ENCODE results near the gene PMVK. TPM values are rescaled to one million over a fixed set of nuclear protein-coding genes. Genes with fewer than 3 reads are reported as not detected.

Gene PMVK
- total RNA-seq, 4 donors from 2014 or later: 29.0 to 38.2 (median 33.5) TPM

DNA sequence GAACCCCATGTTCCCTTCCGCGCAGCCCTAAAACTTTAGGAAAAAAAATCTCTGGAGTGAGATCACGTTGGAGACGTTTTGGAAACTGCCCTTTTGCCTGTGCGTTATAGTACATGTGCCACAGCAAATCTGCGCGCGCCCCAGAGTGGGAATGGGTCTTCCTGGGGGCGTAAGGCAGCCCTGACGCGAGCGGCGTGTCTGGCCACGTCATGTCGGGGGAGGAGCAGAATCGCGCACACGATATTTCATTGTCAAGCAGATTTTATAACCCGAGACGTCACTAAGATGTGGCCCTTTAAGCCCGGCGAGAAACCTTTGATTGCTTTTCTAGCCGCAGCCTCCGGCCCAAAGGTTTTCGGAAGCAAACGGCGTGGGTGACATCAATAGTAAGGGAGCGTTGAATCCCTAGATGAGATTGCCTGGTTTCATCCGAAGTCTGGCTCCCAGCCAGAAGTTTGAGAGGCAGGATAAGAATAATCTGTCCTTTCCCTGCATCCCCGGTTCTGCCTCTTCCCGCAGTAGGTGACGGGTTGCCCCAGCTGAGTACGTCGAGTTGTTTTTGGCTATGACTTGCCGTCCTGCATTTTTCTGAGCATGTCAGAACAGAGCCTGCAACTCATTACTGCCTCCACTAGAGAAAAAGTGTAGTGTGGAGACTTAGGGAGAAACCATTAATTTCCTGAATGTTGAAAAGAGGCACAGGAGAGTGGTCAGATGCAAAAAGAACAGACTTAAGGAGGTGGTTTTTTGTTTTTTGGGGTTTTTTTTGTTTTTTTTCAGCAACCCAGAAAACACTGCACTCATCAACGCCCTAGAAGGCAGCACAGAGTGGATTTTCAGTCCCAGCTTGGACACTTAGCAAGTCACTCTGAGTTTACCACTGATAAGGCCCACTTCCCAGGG, 817 bp upstream of the PMVK start:
- H3K27ac ChIP-seq: peak overlapping the region; percentile 97 to 99 (median 98)
- no peaks in the 10 kb centered on the region for H3K9me3 ChIP-seq
- no peaks in the 10 kb centered on the region for H3K36me3 ChIP-seq
- H3K4me1 ChIP-seq: peaks cover 52 to 77% (median 52%) of the 10 kb centered on the region in 3 donors
- TF ChIP-seq, protein P1, sequence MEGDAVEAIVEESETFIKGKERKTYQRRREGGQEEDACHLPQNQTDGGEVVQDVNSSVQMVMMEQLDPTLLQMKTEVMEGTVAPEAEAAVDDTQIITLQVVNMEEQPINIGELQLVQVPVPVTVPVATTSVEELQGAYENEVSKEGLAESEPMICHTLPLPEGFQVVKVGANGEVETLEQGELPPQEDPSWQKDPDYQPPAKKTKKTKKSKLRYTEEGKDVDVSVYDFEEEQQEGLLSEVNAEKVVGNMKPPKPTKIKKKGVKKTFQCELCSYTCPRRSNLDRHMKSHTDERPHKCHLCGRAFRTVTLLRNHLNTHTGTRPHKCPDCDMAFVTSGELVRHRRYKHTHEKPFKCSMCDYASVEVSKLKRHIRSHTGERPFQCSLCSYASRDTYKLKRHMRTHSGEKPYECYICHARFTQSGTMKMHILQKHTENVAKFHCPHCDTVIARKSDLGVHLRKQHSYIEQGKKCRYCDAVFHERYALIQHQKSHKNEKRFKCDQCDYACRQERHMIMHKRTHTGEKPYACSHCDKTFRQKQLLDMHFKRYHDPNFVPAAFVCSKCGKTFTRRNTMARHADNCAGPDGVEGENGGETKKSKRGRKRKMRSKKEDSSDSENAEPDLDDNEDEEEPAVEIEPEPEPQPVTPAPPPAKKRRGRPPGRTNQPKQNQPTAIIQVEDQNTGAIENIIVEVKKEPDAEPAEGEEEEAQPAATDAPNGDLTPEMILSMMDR (IDR thresholded peaks at IDR 0.05): peak in 3 of 6 experiments; percentile 32 to 40 (median 36)
- peak in 2 of 4 donors; percentile 40 to 73 for TF ChIP-seq POLR2A (IDR thresholded peaks at IDR 0.05)
- peak; percentile 56 for DNase-seq
- intact Hi-C loops (cut with DNase I): no loop called here
- no peaks in the 10 kb centered on the region for H3K27me3 ChIP-seq
- H3K4me3 ChIP-seq: peak overlapping the region; percentile 49 to 75 (median 68)
- 2% methylated on average over 9 to 11 of the region's 36 CpGs for WGBS, 2 donors

DNA sequence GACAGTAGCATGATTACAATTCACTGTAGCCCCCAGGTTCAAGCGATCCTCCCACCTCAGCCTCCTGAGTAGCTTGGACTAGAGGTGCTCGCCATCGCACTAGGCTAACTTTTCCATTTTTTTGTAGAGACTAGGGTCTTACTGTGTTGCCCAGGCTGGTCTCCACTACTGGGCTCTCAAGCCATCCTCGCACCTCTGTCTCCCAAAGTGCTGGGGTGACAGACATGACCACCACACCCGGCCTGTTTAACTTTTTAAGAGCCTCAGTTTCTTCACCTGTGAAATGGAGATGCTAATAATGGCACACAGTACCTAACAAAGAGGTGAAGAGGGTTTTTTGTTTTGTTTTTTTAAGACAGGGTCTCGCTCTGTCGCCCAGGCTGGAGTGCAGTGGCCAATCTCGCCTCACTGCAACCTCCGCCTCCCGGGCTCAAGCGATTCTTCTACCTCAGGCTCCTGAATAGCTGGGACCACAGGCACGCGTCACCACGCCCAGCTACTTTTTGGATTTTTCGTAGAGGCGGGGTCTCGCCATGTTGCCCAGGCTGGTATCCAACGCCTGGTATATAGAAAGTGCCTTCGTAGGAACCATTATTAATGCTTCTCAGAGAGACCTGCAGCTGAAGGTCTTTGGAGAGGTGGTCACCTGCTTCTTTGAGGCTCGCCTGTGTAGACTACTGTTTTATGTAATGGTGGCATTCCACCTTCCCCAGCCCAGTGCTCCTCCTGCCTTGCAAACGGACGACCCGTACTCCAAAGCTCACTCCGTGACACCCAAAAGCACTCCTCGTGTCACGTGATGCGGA, 567 bp downstream of the PMVK start:
- H3K27me3 ChIP-seq: no peaks in the 10 kb centered on the region
- H3K4me3 ChIP-seq: peak overlapping the region; percentile 49 to 75 (median 68)
- intact Hi-C loops (cut with DNase I): no loop called here
- WGBS, 2 donors: 37 to 41% methylated on average over 16 to 24 of the region's 27 CpGs
- H3K9me3 ChIP-seq: no peaks in the 10 kb centered on the region
- H3K4me1 ChIP-seq: peaks cover 38 to 71% (median 41%) of the 10 kb centered on the region in 3 donors
- H3K36me3 ChIP-seq: peaks cover 0 to 7% (median 4%) of the 10 kb centered on the region in 3 donors
- DNase-seq: no peak
- no peak for TF ChIP-seq POLR2A (IDR thresholded peaks at IDR 0.05)
- TF ChIP-seq, protein P1 (IDR thresholded peaks at IDR 0.05): no peak
- H3K27ac ChIP-seq: peak overlapping the region; percentile 97 to 99 (median 98)

DNA sequence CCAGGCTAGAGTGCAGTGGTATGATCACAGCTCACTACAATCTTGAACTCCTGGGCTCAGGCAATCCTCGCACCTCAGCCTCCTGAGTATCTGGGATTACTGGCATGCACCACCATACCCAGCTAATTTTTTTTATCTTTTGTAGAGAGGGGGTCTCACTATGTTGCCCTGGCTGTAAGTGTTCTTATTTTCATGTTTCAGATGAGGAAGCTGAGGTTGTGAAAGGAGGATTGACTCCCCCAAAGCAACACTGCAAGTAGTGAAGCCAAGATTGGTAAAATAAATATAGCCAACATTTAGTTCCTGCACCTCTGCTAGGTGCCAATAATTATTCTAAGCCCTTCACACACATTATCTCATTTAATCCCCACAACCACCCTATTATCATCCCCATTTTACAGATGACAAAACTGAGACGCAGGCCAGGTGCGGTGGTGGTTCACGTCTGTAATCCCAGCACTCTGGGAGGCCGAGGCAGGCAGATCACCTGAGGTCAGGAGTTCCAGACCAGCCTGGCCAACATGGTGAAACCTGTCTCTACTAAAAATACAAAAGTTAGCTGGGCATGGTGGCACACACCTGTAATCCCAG, 2.1 kb downstream of the PMVK start:
- Histone ChIP-seq H3K27me3 (no peaks in the 10 kb centered on the region), H3K36me3 (peaks cover 0 to 22% (median 9%) of the 10 kb centered on the region in 3 donors), H3K9me3 (no peaks in the 10 kb centered on the region), H3K4me1 (peaks cover 24 to 56% (median 26%) of the 10 kb centered on the region in 3 donors), H3K4me3 (no peak overlapping the region), H3K27ac (no peak overlapping the region)
- WGBS, 2 donors: 88 to 100% methylated on average over 2 to 4 of the region's 5 CpGs
- TF ChIP-seq, protein P1 (IDR thresholded peaks at IDR 0.05): no peak
- no peak for TF ChIP-seq POLR2A (IDR thresholded peaks at IDR 0.05)
- DNase-seq: no peak
- intact Hi-C loops (cut with DNase I): no loop called here

DNA sequence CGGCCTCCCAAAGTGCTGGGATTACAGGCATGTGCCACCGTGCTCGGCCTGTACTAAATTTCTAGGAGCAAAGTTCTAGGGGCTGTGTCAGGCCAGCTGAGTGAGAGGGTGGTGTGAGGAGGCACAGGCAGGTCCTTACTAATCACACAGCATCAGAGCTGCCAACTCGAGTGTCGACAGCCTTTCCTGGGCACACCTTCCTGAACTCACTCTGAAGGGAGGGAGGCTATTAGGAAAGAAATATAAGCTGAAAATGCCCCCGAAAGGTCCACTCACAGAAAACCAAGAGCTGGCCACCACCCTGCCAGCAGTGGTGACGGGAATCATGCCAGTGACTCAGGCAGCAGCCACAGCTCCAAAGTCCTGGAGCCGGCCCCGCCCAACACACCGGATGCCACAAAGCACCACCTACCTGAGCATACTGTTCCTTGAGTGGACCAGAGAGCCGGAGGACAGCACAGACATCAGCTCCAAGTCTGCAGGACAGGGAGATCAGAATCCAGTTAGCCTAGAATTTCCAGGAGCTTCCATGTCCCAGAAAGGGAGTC, 4.5 kb downstream of the PMVK start:
- H3K4me1 ChIP-seq: peaks cover 9 to 36% (median 13%) of the 10 kb centered on the region in 3 donors
- WGBS, 2 donors: 63 to 71% methylated on average over 7 to 8 of the region's 11 CpGs
- H3K36me3 ChIP-seq: peaks cover 9 to 46% (median 9%) of the 10 kb centered on the region in 3 donors
- no peaks in the 10 kb centered on the region for H3K9me3 ChIP-seq
- H3K27ac ChIP-seq: peak overlapping the region; percentile 45 to 80 (median 72)
- TF ChIP-seq, protein P1 (IDR thresholded peaks at IDR 0.05): no peak
- TF ChIP-seq POLR2A (IDR thresholded peaks at IDR 0.05): peak in 2 of 4 donors; percentile 22 to 33
- H3K27me3 ChIP-seq: no peaks in the 10 kb centered on the region
- H3K4me3 ChIP-seq: no peak overlapping the region
- intact Hi-C loops (cut with DNase I): no loop called here
- no peak for DNase-seq

Measured in esophagus squamous epithelium (tissue), 5 donors.